ENCODE measurements around the gene ZNF674. TPM values are rescaled to one million over a fixed set of nuclear protein-coding genes. Genes with fewer than 3 reads are reported as not detected.

The ZNF674 gene
- total RNA-seq, 1 experiment from 2014 or later = 1.6 TPM

DNA sequence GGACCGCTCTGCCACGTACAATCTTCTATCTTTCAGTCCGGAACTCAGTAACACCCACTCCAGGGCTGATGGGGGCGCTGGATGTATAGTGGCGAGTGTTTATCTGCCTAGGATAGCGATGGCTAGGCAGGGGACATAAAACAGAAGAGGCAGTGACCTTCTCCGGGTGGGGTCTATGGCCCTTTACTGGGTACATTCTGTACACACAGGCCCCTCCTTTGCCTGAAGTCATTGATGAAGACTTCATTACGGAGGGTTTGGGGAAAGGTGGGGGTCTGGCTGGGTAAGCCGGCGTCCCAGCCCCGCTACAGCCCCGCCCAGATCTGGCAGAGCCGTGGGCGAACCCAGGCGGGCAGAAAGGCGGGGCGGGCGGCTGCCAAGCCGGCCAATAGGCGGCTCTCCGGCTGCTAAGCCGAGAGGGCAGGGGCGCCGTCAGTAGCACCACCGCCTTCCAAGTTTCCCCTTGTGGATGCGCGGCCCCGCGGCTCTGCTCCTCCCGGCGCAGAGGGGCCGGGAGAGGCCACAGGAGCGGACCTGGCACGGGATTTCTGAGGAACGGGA lies 28.2 kb upstream of the ZNF674 start, which contains the start of gene CHST7:
CHST7 (plus strand) TSS at position 435 of the 561 bp plus-strand sequence. CDS start 167 bp downstream, outside the sequence.
- Histone ChIP-seq H3K79me2 (ENCODE audit: low read length) (no peaks in the 10 kb centered on the region), H3K27ac (ENCODE audit: low read length) (peak within 1 kb of the TSS; percentile 72), H4K20me1 (ENCODE audit: insufficient read depth, low read depth, low read length) (no peaks in the 10 kb centered on the region), H3K9me3 (ENCODE audit: low read length) (no peaks in the 10 kb centered on the region), H3K4me2 (ENCODE audit: low read depth, low read length, poor library complexity, severe bottlenecking) (peak within 1 kb of the TSS; percentile 71), H3K4me1 (ENCODE audit: low read length) (peaks cover 25% of the 10 kb centered on the region), H3K27me3 (ENCODE audit: low read length) (no peaks in the 10 kb centered on the region), H3K9me2 (replicated peaks; ENCODE audit: insufficient read depth, low read length) (no peaks in the 10 kb centered on the region), H3K9ac (ENCODE audit: low read length) (peak within 1 kb of the TSS; percentile 61), H2AFZ (ENCODE audit: low read length) (peak within 1 kb of the TSS; percentile 67; the same call in 1 of the 2 replicates), H3K36me3 (ENCODE audit: insufficient read depth, low read length) (no peaks in the 10 kb centered on the region), H3K4me3 (ENCODE audit: low read length) (peak within 1 kb of the TSS; percentile 68)
- DNase-seq = peak; percentile 80

DNA sequence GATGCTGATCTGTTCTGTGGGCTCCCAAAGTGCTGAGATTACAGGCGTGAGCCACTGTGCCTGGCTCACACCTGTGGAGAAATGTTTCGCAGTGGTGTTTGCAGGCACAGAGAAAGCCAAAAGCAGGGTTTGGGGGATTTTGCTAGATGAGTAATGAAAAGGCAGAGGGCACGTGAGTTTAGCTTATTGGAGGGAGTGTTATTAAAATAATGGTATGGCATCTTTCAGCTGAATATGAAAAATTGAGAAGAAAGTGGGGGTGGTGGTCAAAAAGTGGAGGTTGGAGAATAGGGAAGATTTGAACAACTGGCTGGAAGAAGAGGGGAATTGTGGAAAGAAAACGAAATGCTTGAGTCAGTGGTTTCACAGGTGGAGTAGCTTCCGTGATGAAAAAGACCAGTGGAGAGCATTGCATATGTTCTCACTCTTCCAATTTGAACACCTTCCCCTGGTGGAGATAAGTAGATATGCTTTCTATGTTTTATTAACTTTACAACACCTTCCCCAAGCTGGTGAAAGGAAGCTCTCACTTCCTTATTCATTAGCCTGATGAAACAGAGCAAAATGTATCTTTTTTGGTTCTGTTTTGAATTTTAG lies 27.2 kb upstream of the ZNF674 start:
- Histone ChIP-seq H3K9me3 (ENCODE audit: low read length) (no peaks in the 10 kb centered on the region), H3K9me2 (replicated peaks; ENCODE audit: insufficient read depth, low read length) (no peaks in the 10 kb centered on the region), H3K4me1 (ENCODE audit: low read length) (peaks cover 25% of the 10 kb centered on the region), H3K27me3 (ENCODE audit: low read length) (no peaks in the 10 kb centered on the region), H3K36me3 (ENCODE audit: insufficient read depth, low read length) (no peaks in the 10 kb centered on the region), H3K4me3 (ENCODE audit: low read length) (peak overlapping the region; percentile 68), H3K27ac (ENCODE audit: low read length) (peak overlapping the region; percentile 72), H3K4me2 (ENCODE audit: low read depth, low read length, poor library complexity, severe bottlenecking) (peak overlapping the region; percentile 71), H3K9ac (ENCODE audit: low read length) (peak overlapping the region; percentile 61; the same call in 1 of the 2 replicates), H3K79me2 (ENCODE audit: low read length) (no peaks in the 10 kb centered on the region), H2AFZ (ENCODE audit: low read length) (peak overlapping the region; percentile 67; the same call in 1 of the 2 replicates), H4K20me1 (ENCODE audit: insufficient read depth, low read depth, low read length) (no peaks in the 10 kb centered on the region)
- DNase-seq = peak; percentile 79

DNA sequence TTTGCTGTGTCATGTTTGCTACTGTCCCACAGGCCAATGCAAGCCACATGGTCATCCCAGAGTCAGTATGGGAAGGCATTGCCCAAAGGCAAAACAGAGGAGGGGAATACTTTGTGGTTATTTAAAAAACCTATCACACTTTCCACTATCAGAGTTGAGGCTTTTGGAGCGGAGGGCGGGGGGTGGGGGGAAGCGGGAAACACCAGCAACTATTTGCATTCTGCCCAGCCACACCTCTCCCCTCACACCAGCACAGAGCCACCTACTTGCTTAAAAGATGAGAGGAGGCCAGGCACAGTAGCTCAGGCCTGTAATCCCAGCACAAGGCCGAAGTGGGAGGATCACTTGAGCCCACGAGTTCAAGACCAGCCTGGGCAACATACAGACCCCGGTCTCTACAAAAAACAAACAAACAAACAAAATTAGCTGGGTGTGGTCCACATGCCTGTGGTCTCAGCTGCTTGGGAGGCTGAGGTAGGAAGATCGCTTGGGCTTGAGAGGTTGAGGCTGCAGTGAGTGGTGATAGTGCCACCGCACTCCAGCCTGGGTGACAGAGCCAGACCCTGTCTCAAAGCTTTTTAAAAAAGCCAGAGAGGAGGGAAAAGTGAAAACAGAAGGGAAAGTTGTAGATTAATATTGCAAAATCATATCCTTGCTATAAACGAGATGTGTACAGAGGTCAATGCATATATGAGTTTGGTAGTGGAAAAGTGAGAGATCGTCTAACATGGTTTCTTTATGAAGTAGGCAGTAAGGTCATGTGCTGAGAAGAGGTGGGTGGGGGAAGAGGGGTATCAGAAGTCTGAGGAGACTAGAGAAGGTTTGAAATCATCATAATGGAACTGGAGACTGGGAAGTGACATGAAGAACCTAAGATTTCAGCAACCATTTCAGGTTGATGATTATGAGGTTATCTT lies 26.5 kb upstream of the ZNF674 start:
- Histone ChIP-seq H3K9me3 (ENCODE audit: low read length) (no peaks in the 10 kb centered on the region), H3K9ac (ENCODE audit: low read length) (no peak overlapping the region), H3K27me3 (ENCODE audit: low read length) (no peaks in the 10 kb centered on the region), H3K4me2 (ENCODE audit: low read depth, low read length, poor library complexity, severe bottlenecking) (peak overlapping the region; percentile 71), H3K27ac (ENCODE audit: low read length) (no peak overlapping the region), H4K20me1 (ENCODE audit: insufficient read depth, low read depth, low read length) (no peaks in the 10 kb centered on the region), H3K9me2 (replicated peaks; ENCODE audit: insufficient read depth, low read length) (no peaks in the 10 kb centered on the region), H3K4me1 (ENCODE audit: low read length) (peaks cover 25% of the 10 kb centered on the region), H2AFZ (ENCODE audit: low read length) (no peak overlapping the region), H3K4me3 (ENCODE audit: low read length) (no peak overlapping the region), H3K79me2 (ENCODE audit: low read length) (no peaks in the 10 kb centered on the region), H3K36me3 (ENCODE audit: insufficient read depth, low read length) (no peaks in the 10 kb centered on the region)
- DNase-seq = no peak

DNA sequence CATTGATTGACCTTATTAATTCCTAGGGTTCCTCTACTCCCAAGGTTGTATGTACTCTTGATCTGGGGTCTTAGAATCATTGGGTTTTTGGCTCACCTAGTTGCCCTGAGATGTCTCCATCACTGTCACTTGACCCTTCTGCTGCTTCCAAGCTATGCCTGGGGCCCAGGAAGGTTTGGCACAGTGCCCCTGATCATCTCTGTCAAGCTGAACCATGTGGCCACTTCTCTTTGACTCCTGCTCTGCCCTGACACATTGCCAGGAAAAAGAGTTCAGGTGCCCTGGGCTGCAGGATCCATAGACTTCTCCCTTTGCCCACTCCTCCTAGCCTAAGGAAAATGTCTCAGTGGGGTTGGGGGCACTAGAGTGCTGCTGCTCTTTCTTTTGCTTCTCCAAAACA lies 24.4 kb upstream of the ZNF674 start:
- Histone ChIP-seq H3K9me3 (ENCODE audit: low read length) (no peaks in the 10 kb centered on the region), H2AFZ (ENCODE audit: low read length) (no peak overlapping the region), H3K4me3 (ENCODE audit: low read length) (no peak overlapping the region), H3K9ac (ENCODE audit: low read length) (no peak overlapping the region), H3K4me2 (ENCODE audit: low read depth, low read length, poor library complexity, severe bottlenecking) (no peak overlapping the region), H3K4me1 (ENCODE audit: low read length) (peaks cover 25% of the 10 kb centered on the region), H3K27ac (ENCODE audit: low read length) (no peak overlapping the region), H4K20me1 (ENCODE audit: insufficient read depth, low read depth, low read length) (no peaks in the 10 kb centered on the region), H3K79me2 (ENCODE audit: low read length) (no peaks in the 10 kb centered on the region), H3K36me3 (ENCODE audit: insufficient read depth, low read length) (no peaks in the 10 kb centered on the region), H3K9me2 (replicated peaks; ENCODE audit: insufficient read depth, low read length) (no peaks in the 10 kb centered on the region), H3K27me3 (ENCODE audit: low read length) (no peaks in the 10 kb centered on the region)
- no peak for DNase-seq

DNA sequence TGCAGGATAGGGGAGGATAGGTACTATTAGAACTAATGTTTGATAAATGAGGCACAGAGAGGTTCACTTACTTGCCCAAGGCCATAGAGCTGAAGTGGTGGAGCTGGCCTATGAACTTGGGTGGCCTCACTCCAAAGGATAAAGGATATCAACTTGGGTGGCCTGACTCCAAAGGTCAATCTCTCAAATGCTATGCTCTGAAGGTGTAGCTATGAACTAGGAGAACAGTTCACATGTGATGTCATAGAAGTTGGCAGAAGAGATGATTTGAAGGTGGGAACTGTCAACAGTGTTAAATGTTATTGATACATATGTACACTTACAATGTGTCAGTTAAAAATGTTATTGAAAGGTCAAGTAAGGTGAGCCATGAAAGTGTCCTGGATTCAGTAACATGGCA lies 22.2 kb upstream of the ZNF674 start:
- no peaks in the 10 kb centered on the region for H3K79me2 ChIP-seq (ENCODE audit: low read length)
- no peak for DNase-seq
- no peaks in the 10 kb centered on the region for H3K9me3 ChIP-seq (ENCODE audit: low read length)
- H3K4me1 ChIP-seq (ENCODE audit: low read length) = peaks cover 15% of the 10 kb centered on the region
- no peak overlapping the region for H3K4me2 ChIP-seq (ENCODE audit: low read depth, low read length, poor library complexity, severe bottlenecking)
- H3K4me3 ChIP-seq (ENCODE audit: low read length) = no peak overlapping the region
- H3K36me3 ChIP-seq (ENCODE audit: insufficient read depth, low read length) = no peaks in the 10 kb centered on the region
- no peaks in the 10 kb centered on the region for H4K20me1 ChIP-seq (ENCODE audit: insufficient read depth, low read depth, low read length)
- H2AFZ ChIP-seq (ENCODE audit: low read length) = no peak overlapping the region
- H3K27me3 ChIP-seq (ENCODE audit: low read length) = no peaks in the 10 kb centered on the region
- H3K9me2 ChIP-seq (replicated peaks; ENCODE audit: insufficient read depth, low read length) = no peaks in the 10 kb centered on the region
- H3K27ac ChIP-seq (ENCODE audit: low read length) = no peak overlapping the region
- no peak overlapping the region for H3K9ac ChIP-seq (ENCODE audit: low read length)

DNA sequence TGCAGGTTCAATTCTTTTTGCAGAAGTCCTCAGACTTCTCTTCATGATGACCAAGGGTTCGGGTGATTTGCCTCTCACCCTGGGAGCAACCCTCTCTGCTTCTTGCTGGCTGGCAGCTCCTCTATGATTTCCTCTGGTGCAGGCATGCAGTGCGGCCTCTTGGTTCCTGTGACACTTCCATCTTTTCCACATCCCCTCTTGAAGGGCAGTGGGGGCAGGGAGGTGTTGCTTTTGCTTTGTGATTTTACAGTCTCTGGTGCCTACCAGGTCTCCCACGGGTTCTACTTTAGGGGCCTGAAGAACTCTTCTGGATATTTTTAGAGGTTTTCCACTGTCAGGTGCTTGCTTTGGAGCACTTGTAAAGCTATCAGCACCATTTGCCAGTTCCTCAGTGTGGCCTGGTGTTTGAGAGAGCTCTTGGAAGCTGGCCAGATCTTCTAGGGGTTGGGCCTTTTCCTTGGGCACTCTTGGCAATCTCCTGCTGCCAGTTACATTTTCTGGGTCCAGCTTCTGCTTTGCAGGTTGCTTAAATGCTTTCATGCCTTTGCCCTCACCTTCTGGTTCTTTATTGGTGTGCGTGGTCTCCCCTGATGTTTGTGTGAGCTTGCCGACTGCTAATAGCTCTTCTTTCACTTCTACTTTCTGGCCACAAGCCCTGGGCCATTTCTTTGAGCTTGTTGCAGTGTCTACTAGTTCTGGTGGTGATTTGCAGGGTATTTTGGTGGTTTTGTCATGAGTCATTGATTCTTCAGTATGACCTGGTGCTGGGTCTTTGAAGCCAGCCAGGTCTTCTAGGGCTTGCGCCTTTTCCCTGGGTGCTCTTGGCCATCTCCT lies 16.8 kb upstream of the ZNF674 start:
- Histone ChIP-seq H3K79me2 (ENCODE audit: low read length) (no peaks in the 10 kb centered on the region), H2AFZ (ENCODE audit: low read length) (no peak overlapping the region), H3K36me3 (ENCODE audit: insufficient read depth, low read length) (no peaks in the 10 kb centered on the region), H3K27me3 (ENCODE audit: low read length) (no peaks in the 10 kb centered on the region), H3K9me2 (replicated peaks; ENCODE audit: insufficient read depth, low read length) (no peaks in the 10 kb centered on the region), H3K9ac (ENCODE audit: low read length) (peak overlapping the region; percentile 3; the same call in 1 of the 2 replicates), H3K4me3 (ENCODE audit: low read length) (no peak overlapping the region), H3K4me1 (ENCODE audit: low read length) (peaks cover 13% of the 10 kb centered on the region), H4K20me1 (ENCODE audit: insufficient read depth, low read depth, low read length) (no peaks in the 10 kb centered on the region), H3K27ac (ENCODE audit: low read length) (no peak overlapping the region), H3K4me2 (ENCODE audit: low read depth, low read length, poor library complexity, severe bottlenecking) (peak overlapping the region; percentile 22), H3K9me3 (ENCODE audit: low read length) (no peaks in the 10 kb centered on the region)
- peak; percentile 52 for DNase-seq

DNA sequence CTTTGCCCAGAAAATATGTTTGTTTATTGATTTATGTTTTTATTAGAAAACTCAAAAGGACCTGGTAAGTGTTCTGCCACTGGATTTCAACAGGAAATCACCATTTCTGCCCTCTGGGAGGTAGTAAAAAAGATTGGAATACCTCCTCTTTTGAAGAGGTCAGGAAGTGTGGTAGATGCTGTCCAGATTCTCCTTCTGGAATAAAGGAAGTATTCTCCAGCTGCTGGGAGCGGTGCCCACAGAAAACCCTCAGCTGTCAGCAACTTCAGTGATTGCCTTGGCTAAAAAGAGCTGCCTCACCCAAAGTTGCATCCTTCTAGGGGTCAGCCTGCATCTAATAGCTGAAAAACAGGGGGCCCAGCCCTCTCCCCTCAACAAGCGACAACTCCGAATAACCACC lies 13.8 kb upstream of the ZNF674 start:
- no peak overlapping the region for H2AFZ ChIP-seq (ENCODE audit: low read length)
- H4K20me1 ChIP-seq (ENCODE audit: insufficient read depth, low read depth, low read length) = no peaks in the 10 kb centered on the region
- H3K4me3 ChIP-seq (ENCODE audit: low read length) = no peak overlapping the region
- H3K4me1 ChIP-seq (ENCODE audit: low read length) = peaks cover 13% of the 10 kb centered on the region
- no peak overlapping the region for H3K9ac ChIP-seq (ENCODE audit: low read length)
- H3K9me3 ChIP-seq (ENCODE audit: low read length) = no peaks in the 10 kb centered on the region
- H3K36me3 ChIP-seq (ENCODE audit: insufficient read depth, low read length) = no peaks in the 10 kb centered on the region
- no peak for DNase-seq
- H3K27me3 ChIP-seq (ENCODE audit: low read length) = no peaks in the 10 kb centered on the region
- no peaks in the 10 kb centered on the region for H3K9me2 ChIP-seq (replicated peaks; ENCODE audit: insufficient read depth, low read length)
- no peaks in the 10 kb centered on the region for H3K79me2 ChIP-seq (ENCODE audit: low read length)
- H3K27ac ChIP-seq (ENCODE audit: low read length) = no peak overlapping the region
- no peak overlapping the region for H3K4me2 ChIP-seq (ENCODE audit: low read depth, low read length, poor library complexity, severe bottlenecking)

Data from Karpas-422 (cell line).